ENCODE results near the gene COPS6. TPM values are rescaled to one million over a fixed set of nuclear protein-coding genes. Genes with fewer than 3 reads are reported as not detected.

Gene COPS6
- total RNA-seq, 2 donors from 2014 or later, result 46.7 to 64.2 TPM

DNA sequence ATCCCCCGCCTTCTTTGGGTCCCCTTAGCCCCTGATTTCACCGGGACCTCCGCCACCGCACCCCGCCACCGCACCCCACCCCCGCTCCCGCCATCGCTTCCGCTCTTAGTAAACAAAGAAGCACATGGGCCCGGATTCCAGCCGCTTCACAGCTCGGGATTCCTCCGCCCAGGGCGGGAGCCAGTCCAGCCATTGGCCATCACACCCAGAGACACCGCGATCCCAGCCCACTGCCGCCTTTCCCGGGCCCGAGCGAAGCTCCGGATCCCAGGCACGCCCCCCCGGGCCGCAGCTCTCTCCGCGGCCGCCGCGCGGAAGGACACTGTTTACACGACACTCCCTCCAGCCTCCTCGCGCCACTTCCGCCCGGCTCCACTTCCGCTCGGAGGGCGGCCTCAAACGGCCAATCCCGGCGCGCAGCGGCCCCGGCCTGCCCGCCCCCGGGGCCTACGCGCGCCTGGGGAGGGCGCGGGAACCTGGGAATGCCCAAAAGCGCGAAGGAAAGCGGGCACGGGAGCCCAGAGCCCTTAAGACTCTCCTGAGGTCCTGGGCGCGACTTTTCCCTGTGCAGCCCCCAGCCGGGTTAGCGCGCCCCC lies 11.7 kb downstream of the COPS6 start:
- Histone ChIP-seq H3K36me3 (peaks cover 45% of the 10 kb centered on the region), H3K27me3 (no peaks in the 10 kb centered on the region), H3K27ac (peak overlapping the region; percentile 90 to 96), H3K4me3 (peak overlapping the region; percentile 58 to 70), H3K9me3 (no peaks in the 10 kb centered on the region), H3K4me1 (peaks cover 0 to 20% of the 10 kb centered on the region in 2 donors)
- TF ChIP-seq, protein P1, sequence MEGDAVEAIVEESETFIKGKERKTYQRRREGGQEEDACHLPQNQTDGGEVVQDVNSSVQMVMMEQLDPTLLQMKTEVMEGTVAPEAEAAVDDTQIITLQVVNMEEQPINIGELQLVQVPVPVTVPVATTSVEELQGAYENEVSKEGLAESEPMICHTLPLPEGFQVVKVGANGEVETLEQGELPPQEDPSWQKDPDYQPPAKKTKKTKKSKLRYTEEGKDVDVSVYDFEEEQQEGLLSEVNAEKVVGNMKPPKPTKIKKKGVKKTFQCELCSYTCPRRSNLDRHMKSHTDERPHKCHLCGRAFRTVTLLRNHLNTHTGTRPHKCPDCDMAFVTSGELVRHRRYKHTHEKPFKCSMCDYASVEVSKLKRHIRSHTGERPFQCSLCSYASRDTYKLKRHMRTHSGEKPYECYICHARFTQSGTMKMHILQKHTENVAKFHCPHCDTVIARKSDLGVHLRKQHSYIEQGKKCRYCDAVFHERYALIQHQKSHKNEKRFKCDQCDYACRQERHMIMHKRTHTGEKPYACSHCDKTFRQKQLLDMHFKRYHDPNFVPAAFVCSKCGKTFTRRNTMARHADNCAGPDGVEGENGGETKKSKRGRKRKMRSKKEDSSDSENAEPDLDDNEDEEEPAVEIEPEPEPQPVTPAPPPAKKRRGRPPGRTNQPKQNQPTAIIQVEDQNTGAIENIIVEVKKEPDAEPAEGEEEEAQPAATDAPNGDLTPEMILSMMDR (IDR thresholded peaks at IDR 0.05), result no peak
- peak; percentile 90 for DNase-seq (ENCODE audit: low spot score)

DNA sequence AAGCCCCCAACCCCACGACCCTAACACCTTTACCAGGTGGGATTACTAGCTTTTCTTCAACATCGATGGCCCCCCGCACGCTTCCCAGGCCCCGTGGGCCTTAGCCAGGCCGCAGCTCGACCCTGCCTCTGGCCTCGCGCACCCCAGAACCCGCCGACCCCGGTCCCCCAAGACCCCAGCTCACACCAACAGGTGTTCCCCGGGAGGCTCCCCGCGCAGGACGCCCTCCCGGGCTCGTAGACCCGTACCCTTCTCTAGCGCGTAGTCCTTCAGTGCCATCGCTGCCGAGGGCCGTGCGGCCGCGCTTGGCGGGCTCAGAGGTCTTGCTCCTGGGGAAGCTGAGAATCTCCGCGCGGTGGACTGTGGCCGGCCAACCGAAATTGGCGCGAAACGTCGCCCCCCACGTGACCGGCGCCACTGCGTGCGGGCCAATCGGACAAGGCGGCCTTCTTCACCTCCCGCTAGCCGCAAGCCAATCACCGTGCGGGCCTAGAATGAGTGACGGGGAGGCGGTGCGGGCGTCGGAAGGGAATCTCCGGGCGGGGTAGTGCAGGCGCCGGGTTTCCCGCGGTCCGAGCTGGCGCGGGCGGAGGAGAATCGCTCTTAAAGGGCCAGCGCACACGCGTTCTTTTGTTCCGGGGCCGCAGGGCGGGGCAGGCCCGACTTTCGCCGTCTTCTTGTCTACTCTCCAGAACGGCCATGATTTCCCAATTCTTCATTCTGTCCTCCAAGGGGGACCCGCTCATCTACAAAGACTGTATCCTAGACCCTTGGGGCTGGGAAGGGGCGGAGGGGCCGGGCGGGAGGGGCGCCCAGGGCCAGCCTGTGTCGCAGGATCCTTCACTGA lies 12.5 kb downstream of the COPS6 start, which contains the start of the genes AP4M1 and MCM7:
TSS of gene AP4M1 (plus strand) at position 628 of the 847 bp plus-strand sequence. CDS start at position 700, 72 bp downstream.
TSS of gene MCM7 (minus strand) at position 382 of the 847 bp plus-strand sequence. CDS start at position 279, 103 bp downstream.
- peaks cover 0 to 20% of the 10 kb centered on the region in 2 donors for H3K4me1 ChIP-seq
- TF ChIP-seq, protein P1 (IDR thresholded peaks at IDR 0.05), result no peak
- peak within 1 kb of the TSS; percentile 70 to 76 for H3K4me3 ChIP-seq
- no peaks in the 10 kb centered on the region for H3K27me3 ChIP-seq
- peak within 1 kb of the TSS; percentile 90 to 96 for H3K27ac ChIP-seq
- H3K9me3 ChIP-seq, result no peaks in the 10 kb centered on the region
- peak; percentile 98 for DNase-seq (ENCODE audit: low spot score)
- peaks cover 45% of the 10 kb centered on the region for H3K36me3 ChIP-seq

DNA sequence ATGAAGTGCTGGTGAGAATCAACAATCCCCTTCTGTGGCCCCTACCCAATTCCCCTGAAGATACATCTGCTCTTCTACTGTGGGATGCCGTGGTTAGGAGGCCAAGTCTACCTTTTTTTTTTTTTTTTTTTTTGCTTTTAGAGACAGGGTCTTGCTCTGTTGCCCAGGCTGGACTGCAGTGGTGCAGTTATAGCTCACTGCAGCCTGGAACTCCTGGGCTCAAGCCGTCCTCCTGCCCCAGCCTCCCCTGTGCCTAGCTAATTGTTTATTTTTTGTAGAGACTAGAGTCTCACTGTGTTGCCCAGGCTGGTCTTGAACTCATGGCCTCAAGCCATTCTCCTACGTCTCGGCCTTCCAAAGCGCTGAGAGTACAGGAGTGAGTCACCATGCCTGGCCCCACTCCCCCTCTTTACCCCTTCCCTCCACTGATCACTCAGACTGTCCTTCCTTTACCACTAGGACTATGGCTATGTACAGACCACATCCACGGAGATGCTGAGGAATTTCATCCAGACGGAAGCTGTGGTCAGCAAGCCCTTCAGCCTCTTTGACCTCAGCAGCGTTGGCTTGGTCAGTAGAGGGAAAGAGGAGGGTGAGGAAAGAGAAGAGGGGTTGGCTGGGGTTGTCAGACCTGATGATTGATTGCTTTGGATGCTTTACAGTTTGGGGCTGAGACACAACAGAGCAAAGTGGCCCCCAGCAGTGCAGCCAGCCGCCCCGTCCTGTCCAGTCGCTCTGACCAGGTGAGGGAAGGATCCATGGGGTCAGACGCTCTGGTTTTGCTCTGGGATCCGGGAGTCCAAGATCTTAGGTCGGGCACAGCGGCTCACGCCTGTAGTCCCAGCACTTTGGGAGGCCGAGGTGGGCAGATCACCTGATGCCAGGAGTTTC lies 14.4 kb downstream of the COPS6 start:
- peaks cover 47% of the 10 kb centered on the region for H3K36me3 ChIP-seq
- no peaks in the 10 kb centered on the region for H3K9me3 ChIP-seq
- DNase-seq (ENCODE audit: low spot score), result no peak
- TF ChIP-seq, protein P1 (IDR thresholded peaks at IDR 0.05), result no peak
- no peak overlapping the region for H3K4me3 ChIP-seq
- H3K4me1 ChIP-seq, result peaks cover 0 to 20% of the 10 kb centered on the region in 2 donors
- no peaks in the 10 kb centered on the region for H3K27me3 ChIP-seq
- H3K27ac ChIP-seq, result no peak overlapping the region

DNA sequence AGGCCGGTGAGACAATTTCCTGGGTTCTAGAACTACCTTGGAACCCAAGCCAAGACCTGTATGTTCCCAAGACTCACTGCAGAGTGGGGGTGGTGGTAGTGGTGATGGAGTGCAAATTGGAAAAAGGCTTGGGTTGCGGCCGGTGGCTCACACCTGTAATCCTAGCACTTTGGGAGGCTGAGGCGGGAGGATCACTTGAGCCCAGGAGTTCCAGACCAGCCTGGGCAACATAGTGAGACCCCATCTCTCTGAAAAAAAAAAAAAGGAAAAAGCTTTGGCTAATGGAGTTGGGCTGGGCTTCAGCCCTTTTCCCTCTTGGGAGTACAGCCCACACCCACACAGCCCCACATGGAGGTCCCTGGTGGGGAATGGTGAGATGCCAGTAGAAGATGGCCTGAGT lies 16.8 kb downstream of the COPS6 start:
- H3K4me1 ChIP-seq, result peaks cover 0 to 10% of the 10 kb centered on the region in 2 donors
- no peak for DNase-seq (ENCODE audit: low spot score)
- H3K4me3 ChIP-seq, result no peak overlapping the region
- TF ChIP-seq, protein P1 (IDR thresholded peaks at IDR 0.05), result no peak
- peaks cover 42% of the 10 kb centered on the region for H3K36me3 ChIP-seq
- no peak overlapping the region for H3K27ac ChIP-seq
- no peaks in the 10 kb centered on the region for H3K9me3 ChIP-seq
- no peaks in the 10 kb centered on the region for H3K27me3 ChIP-seq

DNA sequence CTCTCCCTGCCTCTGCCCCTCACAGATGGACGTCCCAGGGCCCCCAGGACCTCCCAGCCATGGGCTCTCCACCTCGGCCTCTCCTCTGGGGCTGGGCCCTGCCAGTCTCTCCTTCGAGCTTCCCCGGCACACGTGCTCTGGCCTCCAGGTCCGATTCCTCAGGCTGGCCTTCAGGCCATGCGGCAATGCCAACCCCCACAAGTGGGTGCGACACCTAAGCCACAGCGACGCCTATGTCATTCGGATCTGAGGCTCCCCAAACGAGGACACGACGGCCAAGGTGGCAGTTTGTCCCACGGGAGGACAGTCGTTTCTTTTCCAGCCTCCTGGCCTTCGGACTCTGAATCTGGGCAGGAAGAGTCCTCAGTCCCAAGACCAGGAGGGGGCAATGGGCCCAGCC lies 17.9 kb downstream of the COPS6 start:
- H3K27ac ChIP-seq, result no peak overlapping the region
- no peaks in the 10 kb centered on the region for H3K27me3 ChIP-seq
- TF ChIP-seq, protein P1 (IDR thresholded peaks at IDR 0.05), result no peak
- H3K4me3 ChIP-seq, result no peak overlapping the region
- peaks cover 0 to 6% of the 10 kb centered on the region in 2 donors for H3K4me1 ChIP-seq
- H3K9me3 ChIP-seq, result no peaks in the 10 kb centered on the region
- peaks cover 52% of the 10 kb centered on the region for H3K36me3 ChIP-seq
- DNase-seq (ENCODE audit: low spot score), result no peak

All from right atrium auricular region (tissue), 2 donors.